ENCODE data around the gene SPATA20. TPM values are rescaled to one million over a fixed set of nuclear protein-coding genes. Genes with fewer than 3 reads are reported as not detected.

Gene SPATA20
- total RNA-seq, 1 donor from 2014 or later = 43.6 TPM

DNA sequence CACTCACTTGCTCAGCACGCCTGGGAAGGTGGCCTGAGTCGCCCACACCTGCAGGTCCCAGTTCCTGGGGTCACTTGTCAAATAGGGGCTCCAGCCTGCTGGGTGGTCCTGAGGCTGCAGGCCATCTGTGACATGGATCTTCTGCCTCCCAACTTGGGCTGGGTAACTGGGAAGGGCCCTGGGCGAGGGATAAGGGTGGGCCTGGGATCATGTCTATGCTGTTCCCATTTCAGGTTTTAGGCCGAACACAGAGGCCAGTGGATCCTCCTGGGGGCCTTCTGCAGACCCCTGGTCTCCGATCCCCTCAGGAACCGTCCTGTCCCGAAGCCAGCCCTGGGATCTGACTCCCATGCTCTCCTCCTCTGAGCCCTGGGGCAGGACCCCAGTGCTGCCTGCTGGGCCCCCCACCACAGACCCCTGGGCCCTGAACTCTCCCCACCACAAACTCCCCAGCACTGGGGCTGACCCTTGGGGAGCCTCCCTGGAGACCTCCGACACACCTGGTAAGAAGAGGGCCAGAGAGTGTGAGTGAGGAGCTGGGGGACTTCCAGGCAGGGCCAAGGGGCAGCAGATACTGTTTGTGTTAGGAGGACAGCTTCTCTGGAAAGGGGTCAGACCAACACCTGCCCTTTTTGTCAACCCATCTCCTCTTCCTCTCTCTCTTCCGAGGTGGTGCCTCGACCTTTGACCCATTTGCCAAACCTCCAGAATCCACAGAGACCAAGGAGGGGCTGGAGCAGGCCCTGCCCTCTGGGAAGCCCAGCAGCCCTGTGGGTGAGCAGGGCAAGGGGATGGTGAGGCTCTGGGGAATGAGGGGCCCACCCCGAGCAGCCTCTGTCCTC is 6.2 kb upstream of the SPATA20 start:
- DNase-seq = no peak

DNA sequence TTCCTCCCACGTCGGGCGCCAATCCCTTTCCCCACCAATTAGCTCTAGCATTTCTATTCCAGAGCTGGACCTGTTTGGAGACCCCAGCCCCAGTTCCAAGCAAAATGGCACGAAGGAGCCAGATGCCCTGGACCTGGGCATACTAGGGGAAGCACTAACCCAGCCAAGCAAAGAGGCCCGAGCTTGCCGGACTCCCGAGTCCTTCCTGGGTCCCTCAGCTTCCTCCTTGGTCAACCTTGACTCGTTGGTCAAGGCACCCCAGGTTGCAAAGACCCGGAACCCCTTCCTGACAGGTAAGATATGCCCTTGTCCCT is 5.6 kb upstream of the SPATA20 start:
- DNase-seq = no peak

- peak; percentile 85 for DNase-seq
Observed at GRCh38 chr17:50541716-50542688, 5.0 kb upstream of the SPATA20 start.

- DNase-seq = no peak
Observed at GRCh38 chr17:50542795-50543774, 3.9 kb upstream of the SPATA20 start.

DNA sequence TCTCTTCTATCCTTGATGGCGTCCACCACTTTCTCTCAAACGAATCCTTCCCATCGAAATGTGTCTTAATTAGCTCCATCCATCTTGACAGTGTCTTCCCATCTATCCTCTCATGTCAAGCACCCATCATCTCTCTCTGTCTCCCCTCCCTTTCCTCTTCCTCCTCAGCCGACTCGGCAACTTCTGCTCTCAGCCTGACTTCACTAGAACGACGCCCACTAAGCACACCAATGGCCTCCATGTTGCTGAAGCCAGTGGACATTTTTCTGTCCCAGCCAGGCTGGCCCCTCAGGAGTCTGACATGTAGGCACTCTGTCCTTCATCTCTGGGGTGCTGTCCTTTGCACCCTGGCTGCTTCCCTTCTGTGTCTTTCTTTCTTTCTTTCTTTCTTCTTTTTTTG is 2.5 kb upstream of the SPATA20 start:
- DNase-seq = no peak

DNA sequence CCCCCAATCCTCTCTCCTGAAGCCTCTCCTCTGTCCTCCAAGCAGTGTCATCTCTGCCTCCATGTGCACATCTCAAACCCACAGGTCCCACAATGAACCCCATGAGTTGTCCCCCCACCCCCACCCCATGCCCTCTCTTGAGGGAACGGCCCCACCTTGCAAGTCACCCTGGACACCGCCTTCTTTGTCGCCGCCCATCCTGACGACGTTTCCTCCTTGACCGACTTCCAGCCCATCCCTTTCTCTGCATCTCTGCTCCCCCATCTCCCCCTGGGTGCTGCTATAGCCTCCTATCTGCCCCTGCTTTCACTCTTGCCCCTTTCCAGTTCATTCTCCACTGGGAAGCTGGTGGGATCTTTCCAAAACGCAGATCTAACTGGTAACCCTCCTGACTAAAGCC is 1.7 kb upstream of the SPATA20 start:
- DNase-seq = no peak

DNA sequence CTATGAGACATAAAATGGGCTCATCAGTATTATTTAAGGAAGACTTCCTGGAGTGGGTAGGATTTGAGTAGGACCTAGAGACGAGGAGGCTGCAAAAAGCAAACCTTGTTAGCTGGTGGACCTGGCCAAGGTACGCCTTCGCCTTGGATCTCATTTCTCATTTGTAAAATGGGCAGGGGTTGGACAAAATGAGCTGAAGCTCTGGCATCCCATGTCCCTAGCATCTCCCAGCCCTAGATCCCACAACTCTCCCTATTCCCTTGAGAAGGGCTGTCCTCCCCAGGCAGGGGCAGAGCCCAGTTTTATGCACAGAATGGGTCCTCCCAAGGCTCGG is 306 bp upstream of the SPATA20 start:
- DNase-seq = no peak

DNA sequence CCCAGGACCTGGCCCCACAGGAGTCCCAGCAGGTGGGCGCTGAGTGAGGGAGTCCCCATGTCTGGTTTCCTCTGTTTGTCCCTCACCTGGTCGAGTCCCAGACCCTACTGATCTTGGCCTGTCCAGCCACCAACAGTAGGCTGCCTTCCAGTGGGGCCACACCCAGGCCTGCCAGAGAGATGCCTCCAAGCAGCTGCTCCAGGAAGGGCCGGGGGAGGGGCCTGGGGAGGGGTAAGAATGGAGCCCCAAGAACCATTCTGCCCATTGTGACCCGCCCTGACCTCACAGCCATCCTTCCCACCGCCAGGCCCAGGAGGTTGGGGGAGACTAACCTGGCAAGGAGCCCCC is 736 bp downstream of the SPATA20 start:
- DNase-seq = no peak

GRCh38 chr17:50548831-50549230 is 1.9 kb downstream of the SPATA20 start:
- DNase-seq = no peak

DNA sequence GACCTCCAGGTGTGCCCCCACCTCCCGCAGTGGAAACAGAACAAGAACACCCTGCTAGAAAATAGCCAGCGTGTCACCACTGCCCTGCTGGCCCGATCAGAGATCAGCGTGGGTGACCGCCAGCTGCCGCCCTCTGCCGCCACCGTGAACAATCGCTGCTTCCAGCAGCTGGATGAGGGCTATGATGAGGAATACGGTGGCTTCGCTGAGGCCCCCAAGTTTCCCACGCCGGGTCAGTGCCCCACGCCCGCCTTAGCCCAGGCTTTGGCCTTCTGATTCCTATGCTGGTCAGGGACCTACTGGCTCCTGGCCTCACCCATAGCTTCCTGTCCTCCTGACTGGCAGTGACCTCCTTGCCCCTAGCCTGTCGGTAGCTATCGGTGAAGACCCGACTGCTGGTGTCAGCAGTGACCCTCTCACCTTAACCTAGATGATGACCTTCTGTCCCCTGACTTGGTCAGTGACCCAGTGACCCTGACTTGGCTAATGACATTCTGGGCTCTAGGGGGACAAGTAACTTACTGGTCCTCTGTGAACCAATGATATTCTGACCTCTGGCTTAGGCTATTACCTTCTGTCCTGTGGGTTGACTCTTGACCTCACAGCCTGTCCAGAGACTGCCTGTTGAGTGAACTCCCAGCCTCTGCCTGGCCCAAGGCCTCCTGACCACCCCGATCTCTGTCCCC is 2.4 kb downstream of the SPATA20 start:
- DNase-seq = no peak

DNA sequence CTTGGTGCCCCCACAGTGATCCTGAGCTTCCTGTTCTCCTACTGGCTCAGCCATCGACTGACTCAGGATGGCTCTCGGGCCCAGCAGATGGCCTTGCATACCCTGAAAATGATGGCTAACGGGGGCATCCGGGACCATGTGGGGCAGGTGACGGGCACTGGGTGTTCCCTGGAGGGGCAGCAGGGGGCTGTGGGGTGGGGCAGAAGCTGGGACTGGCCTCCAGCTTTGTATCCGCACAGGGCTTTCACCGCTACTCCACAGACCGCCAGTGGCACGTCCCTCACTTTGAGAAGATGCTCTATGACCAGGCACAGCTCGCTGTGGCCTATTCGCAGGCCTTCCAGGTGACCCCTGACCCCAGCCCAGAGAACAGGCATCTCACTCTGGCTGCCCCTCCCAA is 3.0 kb downstream of the SPATA20 start:
- no peak for DNase-seq

DNA sequence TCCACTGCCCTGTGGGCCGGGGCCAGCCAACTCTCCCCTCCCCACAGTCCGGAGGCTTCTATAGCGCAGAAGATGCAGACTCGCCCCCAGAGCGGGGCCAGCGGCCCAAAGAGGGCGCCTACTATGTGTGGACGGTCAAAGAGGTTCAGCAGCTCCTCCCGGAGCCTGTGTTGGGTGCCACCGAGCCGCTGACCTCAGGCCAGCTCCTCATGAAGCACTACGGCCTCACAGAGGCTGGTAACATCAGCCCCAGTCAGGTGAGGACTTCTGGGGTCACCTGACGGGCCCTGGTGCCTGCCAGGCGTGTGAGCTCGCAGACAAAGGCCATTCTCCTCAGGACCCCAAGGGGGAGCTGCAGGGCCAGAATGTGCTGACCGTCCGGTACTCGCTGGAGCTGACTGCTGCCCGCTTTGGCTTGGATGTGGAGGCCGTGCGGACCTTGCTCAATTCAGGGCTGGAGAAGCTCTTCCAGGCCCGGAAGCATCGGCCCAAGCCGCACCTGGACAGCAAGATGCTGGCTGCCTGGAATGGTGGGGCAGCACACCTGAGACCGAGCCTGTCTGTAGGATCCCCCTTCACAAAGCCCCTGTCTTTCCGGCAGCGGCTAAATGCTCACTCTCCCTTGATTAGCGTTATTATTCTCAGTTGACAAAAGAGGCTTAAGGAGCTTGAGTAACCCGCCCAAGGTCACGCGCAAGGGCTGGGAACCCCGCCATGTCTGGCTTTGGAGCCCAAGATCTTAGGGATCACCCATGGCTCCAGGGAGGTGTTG is 3.9 kb downstream of the SPATA20 start:
- peak; percentile 92 for DNase-seq

- no peak for DNase-seq
Observed at GRCh38 chr17:50551433-50551815, 4.5 kb downstream of the SPATA20 start.

GRCh38 chr17:50551884-50552283 is 4.9 kb downstream of the SPATA20 start:
- no peak for DNase-seq

GRCh38 chr17:50554201-50554600 is 7.2 kb downstream of the SPATA20 start:
- no peak for DNase-seq

- DNase-seq = no peak
Observed at GRCh38 chr17:50556803-50557202, 9.8 kb downstream of the SPATA20 start.

GRCh38 chr17:50557630-50558029 is 10.7 kb downstream of the SPATA20 start:
- no peak for DNase-seq

GRCh38 chr17:50558091-50558490 is 11.1 kb downstream of the SPATA20 start:
- no peak for DNase-seq

GRCh38 chr17:50558581-50558940 is 11.6 kb downstream of the SPATA20 start:
- DNase-seq = no peak

DNA sequence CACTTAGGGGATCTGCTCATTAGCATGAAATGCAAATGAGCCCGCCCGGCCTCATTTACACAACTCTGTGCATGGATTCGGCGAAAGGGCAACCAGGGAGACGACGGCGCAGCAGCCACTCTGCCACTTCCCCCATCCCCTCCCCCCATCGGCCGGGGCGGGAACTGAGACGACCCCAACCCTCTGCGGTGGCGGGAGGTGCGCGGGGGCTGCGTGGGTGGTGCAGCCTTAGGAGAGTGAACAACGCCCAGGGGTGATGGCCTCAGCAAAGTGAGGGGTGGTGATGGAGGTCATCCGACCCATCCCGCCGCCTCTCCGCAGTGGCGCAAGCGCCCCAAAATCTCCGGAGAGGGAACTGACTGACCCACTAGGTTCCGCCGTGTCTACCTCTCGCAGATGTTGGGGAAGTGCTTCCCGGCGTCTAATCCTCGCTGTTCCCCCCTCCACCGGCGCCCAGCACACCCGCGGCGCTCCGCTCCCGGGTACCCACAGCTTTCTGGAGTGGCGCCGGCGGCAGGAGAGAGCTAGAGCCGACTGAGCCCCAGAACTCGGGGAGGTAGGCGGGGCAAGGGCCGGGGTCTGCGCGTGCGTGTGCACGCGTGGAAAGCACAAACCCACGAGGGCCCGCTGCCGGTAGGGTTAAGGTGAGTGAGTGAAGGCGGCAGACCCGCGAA is 12.1 kb downstream of the SPATA20 start:
- no peak for DNase-seq

DNA sequence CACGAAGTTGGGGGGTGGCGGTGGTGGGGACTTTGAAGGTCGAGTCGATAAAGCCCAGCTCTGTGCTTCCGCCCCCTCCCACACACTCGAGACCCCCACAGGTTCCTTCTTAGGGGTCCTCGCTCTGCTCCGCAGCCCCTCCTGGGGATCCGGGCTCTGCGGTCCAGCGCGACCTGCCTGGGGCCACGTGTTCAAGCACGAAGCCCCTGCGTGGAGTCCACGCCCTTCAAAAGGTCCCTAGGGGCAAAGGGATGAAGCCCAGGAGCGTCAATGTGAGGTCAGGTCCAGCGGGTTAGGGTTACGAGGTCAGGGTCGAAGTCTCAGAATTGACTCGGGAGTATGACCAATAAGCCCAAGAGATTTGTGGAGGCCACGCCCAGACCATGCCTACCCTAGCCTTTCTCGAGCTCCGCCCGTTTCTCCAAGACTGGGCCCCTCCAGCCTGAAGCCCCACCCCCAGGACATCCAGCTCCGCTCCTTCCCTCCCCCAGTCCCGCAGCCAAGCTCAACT is 12.8 kb downstream of the SPATA20 start:
- peak; percentile 25 for DNase-seq
